Inflammatory macrophage treated with lipopolysaccharide for 4 hours (primary cell): ENCODE data around the gene WDR81.

Source experiments
- DNase-seq: peaks from one replicate; pipeline ENCODE4 v3.0.0-alpha.2; 2020

WDR81 gene

DNA sequence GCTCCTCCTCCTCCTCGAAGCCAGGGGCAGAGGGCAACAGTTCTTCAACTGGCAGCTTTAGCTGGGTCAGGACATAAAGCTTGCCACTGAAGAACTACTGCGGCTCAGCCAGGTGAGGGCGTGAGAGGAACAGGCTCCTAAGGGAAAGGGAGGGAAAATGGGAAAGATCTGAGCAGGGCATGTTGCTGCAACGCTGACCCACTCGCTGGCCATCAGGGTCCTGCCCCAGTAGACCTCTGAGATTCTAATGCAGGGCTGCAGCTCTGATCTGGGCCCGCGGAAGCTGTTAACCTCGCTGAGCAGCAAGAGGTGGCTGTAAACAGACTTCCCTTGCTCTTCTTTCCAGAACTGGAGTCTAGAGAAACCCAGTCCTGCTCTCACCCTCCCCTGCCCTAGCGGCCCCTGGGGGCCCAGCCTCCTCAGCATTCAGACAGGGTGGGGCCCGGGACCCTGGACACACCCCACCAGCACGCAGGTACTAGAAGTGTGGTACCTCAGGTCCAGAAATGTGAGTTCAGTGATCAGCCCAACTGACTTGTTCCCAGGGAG, 10.6 kb upstream of the WDR81 start:
- no peak for DNase-seq

DNA sequence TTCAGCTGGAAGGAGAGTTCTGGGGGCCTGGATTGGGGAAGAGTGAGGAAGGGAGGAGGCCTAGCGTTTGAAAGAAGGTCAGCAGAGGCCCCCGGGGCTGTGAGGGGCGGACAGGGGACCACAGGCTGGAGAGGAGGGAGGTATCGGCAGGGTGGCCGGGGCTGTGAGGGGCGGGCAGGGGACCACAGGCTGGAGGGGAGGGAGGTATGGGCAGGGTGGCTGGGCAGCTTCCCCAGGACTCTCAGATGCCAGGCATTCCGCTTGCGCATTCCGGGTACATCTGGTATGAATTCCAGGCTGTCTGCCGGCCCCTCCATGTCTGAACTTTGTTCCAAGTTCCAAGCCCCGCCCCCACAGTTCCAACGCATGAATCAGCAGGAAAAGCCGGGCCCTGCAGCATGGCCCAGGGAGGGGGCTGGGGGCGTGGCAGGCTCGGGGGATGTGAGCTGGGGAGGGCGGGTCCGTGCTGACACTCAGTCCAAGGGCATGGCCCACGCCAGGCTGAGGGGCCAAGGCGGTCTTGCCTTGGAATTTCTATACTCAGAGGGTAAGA, 10.0 kb upstream of the WDR81 start:
- peak; percentile 85 for DNase-seq

DNA sequence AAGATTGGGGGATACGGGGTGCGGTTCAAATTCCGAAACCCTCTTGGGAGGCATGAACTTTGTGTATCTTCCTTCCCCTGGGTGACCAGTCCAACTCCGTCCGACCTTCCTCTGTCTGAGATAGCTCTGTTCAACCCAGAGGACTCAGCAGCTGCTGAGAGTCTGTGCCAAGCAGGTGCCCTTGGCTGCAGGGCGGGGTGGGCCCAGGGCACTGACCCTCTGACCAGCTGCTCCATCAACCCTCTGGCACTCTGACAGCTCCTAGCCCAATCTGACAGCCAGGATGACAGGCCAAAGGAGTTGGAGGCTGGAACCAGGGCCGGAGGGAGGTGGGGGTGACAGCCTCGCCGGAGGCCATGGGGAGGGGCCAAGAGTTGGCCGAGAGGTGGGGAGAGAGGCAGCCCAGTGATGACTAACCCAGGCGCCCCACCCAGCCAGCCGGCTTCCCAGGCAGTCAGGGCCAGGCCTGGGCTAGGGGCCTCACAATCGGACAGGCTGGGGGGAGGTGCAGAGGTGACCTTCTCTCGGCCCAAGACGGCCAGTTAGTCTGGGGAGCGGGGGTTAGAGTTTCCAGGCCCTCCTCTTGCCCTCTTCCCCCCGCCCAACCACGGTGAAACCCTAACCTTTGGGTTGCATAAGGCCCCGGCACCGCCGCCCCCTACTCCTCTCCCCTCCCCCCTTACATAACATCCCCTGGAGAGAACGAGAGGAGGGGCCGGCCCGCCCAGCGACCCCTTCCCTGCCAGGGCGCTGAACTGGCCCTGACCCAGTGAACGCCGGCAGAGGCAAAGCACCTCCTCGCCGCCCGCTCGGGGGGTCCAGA, 9.3 kb upstream of the WDR81 start:
- DNase-seq, result peak; percentile 84

DNA sequence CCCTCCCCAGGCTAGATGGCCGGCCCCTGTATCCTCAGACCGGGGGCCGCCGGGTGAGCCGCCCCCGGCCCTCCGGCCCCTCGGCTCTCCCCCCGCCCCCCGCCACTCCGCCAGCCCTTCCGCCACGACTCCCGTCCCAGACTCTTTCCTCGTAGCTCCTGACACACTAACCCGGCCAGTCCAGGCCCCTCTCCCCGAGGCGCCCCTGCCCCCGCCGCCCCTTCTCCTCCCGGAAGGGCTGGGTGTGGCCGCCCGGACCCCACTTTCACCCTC, 8.8 kb upstream of the WDR81 start:
- no peak for DNase-seq

DNA sequence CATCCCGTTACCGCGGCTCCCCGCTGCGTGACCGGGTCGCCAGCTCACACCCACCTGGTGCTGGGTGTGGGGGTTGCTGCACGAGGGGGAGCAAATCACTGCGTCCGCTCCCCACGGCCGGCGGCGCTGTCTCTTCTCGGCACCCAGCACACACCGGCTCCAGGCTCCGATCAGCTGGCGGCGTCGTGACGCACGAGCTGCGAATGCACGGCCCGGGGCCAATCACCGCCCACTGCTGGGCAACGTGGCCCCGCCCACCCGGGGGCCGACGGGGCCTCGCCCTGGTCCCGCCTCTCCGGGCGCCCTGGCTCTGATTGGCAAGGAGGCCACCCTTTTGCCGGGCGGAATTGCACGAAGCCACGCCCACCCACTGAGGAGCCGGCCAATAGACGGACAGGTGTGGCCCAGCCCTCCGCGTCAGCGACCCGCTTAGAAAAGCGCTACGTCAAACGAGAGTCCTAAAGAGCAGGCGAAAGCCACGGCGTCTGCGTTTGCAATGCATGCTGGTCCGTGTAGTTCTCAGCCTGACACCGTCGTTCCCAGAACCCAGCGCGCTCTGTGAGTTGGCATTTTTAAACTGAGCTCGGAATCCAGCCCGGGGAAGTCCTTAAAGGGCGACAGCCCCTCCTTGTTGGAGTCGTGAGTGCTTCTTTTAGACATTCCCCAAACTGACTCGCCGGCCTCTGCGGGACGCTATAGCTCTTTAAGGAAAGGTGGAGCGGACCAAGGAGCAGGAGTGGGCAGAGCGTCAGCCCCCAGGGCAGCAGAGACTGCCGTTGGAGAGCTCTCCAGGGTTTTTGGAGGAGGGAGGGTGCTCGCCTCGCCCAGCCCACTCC, 8.2 kb upstream of the WDR81 start:
- DNase-seq, result peak; percentile 100

DNA sequence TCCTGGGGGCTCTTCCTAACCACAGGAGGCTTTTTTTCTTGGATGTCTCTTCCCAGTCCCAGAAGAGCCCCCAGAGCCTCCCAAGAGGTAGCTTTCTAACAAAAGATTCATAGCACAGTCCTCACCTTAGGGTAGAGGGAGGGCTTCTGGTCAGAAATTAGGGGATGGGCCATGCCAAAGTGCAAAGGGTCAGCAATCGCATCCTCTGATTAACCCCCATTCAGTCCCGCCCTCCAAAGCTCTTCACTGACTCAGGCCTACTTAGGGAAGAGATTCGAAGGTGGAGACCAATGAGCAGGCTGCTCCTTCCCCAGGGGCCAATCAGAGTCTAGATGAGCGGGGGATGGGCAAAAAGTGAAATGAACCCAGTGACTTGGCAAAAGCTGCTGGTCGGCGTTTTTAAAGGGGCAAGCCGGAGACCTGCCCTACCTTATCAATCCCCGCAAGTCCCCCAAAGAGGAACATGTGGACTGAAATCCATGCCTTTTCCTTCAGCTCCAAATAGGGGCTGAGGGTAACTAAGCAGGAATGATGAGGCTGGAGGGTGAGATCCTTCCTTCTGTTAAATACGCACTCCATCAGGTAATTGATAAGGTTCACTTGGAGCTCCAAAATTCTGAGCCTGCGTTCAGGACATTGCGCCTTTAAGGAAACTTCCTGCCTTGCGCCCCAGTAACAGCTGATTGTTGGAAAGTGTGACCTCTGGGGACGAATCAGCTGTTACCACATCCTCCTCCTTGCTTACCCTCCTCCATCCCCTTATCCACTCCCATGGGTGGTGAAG, 7.4 kb upstream of the WDR81 start:
- peak; percentile 99 for DNase-seq

DNA sequence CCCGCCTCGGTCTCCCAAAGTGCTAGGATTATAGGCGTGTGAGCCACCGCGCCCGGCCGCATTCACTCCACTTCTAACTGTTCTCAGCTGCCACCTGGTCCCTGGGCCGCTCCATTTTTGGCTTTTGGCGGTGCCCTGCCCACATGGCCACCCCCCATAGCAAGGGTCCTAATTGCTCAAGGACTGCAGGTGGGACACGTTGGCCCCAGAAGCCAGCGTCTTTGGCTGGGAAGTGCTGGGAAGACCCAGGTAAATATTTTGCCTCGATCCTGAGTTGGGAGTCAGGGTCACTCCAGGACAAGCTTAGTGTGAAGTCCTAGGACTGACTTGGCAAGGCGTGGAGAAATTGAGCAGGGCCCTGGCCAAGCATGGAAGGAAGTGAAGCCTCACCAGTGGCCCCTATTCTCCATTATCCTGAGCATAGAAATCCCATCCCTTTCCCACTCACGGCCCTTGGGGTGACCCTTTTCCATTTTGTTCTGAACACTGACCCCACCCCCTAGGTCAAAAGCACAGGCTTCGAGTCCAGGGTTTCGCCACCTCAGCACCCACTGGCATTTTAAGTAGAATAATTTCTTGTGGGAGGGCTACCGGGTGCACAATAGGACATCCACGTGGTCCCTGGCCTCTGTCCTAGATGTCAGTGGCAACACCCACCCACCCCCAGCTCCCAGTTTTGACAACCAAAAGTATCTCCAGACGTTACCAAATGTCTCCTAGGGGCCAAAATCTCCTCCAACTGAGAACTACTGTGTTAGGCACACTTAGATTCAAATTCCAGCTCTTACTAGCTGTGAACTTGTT, 5.9 kb upstream of the WDR81 start:
- DNase-seq, result peak; percentile 28

DNA sequence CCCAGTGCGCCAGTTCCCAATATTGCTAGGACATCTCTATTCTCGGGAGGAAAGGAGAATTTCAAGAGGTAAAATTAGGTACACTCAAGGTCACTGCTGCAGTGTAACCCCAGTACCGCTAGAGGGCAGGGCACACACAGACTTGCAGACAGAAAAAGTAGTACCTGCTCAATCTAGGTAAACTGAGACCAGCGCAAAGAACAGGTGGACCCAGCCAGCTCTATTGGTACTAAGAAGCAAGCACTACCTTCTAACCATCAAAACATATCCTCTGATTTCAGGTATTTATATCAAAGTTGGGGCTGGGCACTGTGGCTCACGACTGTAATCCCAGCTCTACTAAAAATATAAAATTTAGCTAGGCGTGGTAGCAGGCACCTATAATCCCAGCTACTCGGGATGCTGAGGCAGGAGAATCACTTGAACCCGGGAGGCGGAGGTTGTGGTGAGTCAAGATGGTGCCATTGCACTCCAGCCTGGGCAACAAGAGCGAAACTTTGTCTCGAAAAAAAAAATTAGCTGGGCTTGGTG, 3.6 kb upstream of the WDR81 start:
- peak; percentile 52 for DNase-seq

DNA sequence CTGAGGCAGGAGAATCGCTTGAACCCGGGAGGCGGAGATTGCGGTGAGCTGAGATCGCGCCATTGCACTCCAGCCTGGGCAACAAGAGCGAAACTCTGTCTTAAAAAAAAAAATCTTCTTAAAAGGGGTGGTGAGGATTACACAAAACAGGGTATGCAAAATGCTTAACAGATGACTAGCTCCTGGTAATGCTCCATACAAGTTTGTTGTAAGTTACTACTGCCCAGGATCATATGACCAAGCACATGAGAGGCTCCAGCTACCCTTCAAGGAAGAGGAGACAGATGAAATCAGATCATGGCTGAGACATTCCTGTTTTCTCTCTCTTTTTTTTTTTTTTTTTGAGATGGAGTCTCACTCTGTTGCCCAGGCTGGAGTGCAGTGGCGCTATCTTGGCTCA, 2.5 kb upstream of the WDR81 start:
- peak; percentile 65 for DNase-seq

DNA sequence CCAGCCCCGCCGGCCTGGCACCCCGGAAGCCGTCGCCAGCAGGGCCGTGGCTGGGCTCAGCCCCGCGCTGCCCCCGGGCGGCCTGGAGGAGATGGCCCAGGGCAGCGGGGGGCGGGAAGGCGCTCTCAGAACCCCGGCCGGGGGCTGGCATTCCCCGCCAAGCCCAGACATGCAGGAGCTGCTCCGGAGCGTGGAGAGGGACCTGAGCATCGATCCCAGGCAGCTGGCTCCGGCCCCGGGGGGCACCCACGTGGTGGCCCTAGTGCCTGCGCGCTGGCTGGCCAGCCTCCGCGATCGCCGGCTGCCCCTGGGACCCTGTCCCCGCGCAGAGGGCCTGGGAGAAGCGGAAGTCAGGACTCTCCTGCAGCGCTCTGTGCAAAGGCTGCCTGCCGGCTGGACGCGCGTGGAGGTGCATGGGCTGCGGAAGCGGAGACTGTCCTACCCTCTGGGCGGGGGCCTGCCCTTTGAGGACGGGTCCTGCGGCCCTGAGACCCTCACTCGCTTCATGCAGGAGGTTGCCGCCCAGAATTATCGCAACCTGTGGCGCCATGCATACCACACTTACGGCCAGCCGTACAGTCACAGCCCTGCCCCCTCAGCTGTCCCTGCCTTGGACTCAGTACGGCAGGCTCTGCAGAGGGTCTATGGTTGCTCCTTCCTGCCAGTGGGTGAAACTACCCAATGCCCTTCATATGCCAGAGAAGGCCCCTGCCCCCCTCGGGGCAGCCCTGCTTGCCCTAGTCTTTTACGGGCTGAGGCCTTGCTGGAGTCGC, 551 bp downstream of the WDR81 start:
- DNase-seq, result peak; percentile 52

DNA sequence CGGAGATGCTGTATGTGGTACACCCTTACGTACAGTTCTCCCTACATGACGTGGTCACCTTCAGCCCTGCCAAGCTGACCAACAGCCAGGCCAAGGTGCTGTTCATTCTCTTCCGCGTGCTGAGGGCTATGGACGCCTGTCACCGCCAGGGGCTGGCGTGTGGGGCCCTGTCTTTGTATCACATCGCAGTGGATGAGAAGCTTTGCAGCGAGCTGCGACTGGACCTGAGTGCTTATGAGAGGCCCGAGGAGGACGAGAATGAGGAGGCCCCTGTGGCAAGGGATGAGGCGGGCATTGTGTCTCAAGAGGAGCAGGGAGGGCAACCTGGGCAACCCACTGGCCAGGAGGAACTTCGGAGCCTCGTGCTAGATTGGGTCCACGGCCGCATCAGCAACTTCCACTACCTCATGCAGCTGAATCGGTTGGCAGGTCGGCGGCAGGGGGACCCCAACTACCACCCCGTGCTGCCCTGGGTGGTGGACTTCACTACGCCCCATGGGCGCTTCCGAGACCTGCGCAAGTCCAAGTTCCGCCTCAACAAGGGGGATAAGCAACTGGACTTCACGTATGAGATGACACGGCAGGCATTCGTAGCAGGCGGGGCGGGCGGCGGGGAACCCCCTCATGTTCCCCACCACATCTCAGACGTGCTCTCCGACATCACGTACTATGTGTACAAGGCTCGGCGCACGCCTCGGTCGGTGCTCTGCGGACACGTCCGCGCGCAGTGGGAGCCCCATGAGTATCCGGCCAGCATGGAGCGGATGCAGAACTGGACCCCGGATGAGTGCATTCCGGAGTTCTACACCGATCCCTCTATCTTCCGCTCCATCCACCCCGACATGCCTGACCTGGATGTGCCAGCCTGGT, 1.4 kb downstream of the WDR81 start:
- no peak for DNase-seq

DNA sequence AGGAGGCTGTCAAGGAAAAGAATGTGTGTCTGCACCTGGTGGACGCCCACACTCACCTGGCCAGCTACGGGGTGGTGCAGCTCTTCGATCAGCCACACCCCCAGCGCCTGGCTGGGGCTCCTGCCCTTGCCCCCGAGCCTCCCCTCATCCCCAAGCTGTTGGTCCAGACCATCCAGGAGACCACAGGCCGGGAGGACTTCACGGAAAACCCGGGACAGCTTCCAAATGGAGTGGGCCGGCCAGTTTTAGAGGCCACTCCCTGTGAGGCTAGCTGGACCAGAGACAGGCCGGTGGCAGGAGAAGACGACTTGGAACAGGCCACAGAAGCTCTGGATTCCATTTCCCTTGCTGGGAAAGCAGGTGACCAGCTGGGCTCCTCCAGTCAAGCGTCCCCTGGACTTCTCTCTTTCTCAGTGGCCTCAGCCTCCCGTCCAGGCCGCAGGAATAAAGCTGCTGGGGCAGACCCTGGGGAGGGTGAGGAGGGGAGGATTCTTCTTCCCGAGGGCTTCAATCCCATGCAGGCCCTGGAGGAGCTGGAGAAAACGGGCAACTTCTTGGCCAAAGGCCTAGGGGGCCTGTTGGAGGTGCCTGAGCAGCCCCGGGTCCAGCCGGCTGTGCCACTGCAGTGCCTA, 2.2 kb downstream of the WDR81 start:
- no peak for DNase-seq

DNA sequence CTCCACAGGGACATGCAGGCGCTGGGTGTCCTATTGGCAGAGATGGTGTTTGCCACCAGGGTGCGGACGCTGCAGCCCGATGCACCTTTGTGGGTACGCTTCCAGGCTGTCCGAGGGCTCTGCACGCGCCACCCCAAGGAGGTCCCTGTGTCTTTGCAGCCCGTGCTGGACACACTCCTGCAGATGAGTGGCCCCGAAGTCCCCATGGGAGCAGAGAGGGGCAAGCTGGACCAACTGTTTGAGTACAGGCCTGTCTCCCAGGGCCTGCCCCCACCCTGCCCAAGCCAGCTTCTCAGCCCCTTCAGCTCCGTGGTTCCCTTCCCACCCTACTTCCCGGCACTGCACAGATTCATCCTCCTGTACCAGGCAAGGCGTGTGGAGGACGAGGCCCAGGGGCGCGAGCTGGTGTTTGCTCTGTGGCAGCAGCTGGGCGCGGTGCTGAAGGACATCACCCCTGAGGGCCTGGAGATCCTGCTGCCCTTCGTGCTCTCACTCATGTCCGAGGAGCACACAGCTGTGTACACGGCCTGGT, 2.8 kb downstream of the WDR81 start:
- DNase-seq, result no peak

DNA sequence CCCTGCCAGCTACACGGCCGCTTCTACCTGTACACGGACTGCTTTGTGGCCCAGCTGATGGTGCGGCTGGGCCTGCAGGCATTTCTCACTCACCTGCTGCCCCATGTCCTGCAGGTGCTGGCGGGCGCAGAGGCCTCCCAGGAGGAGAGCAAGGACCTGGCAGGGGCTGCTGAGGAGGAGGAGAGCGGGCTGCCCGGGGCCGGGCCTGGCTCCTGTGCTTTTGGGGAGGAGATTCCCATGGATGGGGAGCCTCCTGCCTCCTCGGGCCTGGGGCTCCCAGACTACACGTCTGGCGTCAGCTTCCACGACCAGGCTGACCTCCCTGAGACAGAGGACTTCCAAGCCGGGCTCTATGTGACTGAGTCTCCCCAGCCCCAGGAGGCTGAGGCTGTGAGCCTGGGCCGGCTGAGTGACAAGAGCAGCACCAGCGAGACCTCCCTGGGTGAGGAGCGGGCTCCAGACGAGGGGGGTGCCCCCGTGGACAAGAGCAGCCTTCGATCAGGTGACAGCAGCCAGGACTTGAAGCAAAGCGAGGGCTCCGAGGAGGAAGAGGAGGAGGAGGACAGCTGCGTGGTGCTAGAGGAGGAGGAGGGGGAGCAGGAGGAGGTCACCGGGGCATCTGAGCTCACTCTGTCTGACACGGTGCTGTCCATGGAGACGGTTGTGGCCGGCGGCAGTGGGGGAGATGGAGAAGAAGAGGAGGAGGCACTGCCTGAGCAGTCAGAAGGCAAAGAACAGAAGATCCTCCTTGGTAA, 3.5 kb downstream of the WDR81 start:
- DNase-seq, result no peak

DNA sequence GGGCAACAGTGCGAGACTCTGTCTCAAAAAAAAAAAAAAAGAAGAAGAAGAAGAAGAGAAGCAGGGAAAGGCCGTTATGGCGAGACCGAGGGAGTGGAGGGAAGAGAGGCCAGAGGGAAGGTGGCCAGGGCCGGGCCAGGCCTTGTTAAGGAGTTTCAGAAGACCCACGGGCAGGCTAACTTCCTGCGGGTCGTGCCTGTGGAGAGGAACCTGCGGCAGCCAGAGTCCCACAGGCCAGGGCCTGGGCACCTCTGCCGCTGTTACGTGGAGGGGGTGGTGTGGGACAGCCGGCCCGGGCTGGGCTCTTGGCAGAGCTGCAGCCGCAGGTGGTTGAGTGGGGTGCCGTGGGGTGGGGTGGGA, 5.4 kb downstream of the WDR81 start:
- DNase-seq, result peak; percentile 51

DNA sequence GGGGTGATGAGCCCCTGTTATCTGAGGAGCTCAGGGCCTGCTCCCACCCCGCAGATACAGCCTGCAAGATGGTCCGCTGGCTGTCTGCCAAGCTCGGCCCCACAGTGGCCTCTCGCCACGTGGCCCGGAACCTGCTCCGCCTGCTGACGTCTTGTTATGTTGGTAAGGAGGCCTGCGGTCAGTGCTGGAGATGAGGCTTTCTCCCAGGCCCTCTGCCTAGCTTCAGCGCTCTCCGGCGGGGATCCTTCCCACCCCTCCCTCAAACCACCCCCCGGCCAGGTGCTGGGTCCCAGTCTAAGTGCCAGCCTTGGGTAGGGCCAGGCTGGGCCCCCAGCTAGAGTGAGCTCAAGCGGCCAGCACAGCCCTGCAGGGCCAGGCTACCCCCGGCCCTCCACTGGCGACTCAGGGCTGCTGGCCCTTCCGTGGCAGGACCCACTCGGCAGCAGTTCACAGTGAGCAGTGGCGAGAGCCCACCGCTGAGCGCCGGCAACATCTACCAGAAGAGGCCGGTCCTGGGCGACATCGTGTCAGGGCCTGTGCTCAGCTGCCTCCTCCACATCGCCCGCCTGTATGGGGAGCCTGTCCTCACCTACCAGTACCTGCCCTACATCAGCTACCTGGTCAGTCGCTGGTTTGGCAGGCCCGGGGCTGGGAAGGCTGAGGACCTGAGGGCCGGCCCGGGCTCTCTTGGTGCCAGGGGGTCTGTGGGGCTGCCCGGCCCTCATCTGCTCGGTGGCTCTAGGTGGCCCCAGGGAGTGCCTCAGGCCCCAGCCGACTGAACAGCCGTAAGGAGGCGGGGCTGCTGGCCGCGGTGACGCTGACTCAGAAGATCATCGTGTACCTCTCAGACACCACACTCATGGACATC, 6.1 kb downstream of the WDR81 start:
- no peak for DNase-seq

DNA sequence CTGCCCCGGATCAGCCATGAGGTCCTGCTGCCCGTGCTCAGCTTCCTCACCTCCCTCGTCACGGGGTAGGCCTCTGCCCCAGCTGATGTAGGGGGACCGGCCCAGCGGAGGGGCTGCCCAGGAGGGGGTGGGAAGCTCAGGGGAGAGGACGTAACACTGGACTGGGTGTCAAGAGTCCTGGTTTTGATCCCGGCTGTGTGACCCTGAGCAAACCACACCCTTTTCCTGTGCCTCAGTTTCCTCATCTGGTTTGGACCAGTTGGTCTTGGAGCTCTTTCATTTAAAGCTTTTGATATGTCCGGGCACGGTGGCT, 6.6 kb downstream of the WDR81 start:
- DNase-seq, result no peak
